Measurements from ENCODE around the gene CYP2R1. TPM values are rescaled to one million over a fixed set of nuclear protein-coding genes. Genes with fewer than 3 reads are reported as not detected.

CYP2R1 gene
- total and polyA plus RNA-seq, 2 of the 13 experiments (the other 11 are each of a cell fraction or from before 2014, with no cell fraction given), result 0.59 to 0.60 TPM

- TF ChIP-seq ZNF629 (CRISPR knock-in tag; conservative IDR thresholded peaks at IDR 0.05), result no peak
- no peak for TF ChIP-seq PTBP1 (IDR thresholded peaks at IDR 0.05; ENCODE audit: low read depth, low read length, poor library complexity, severe bottlenecking)
- TF ChIP-seq KLF16 (CRISPR knock-in tag; IDR thresholded peaks at IDR 0.05), result no peak
- no peak for TF ChIP-seq MAZ (IDR thresholded peaks at IDR 0.05; ENCODE audit: borderline replicate concordance, low read depth, low read length)
- no peak for TF ChIP-seq MAZ (CRISPR knock-in tag; IDR thresholded peaks at IDR 0.05; ENCODE audit: low read depth)
- TF ChIP-seq PRDM4 (CRISPR knock-in tag; IDR thresholded peaks at IDR 0.05; ENCODE audit: borderline replicate concordance), result no peak
- no peak for TF ChIP-seq ZZZ3 (CRISPR knock-in tag; IDR thresholded peaks at IDR 0.05; ENCODE audit: borderline replicate concordance)
- peak; percentile 67 for TF ChIP-seq ZBTB33 (CRISPR knock-in tag; IDR thresholded peaks at IDR 0.05)
- TF ChIP-seq MAF1 (CRISPR knock-in tag; IDR thresholded peaks at IDR 0.05; ENCODE audit: borderline replicate concordance), result no peak
- peak; percentile 96 for TF ChIP-seq ZNF777 (CRISPR knock-in tag; IDR thresholded peaks at IDR 0.05)
- TF ChIP-seq EED (CRISPR knock-in tag; IDR thresholded peaks at IDR 0.05), result no peak
- TF ChIP-seq ZNF407 (CRISPR knock-in tag; IDR thresholded peaks at IDR 0.05; ENCODE audit: not compliant biosample characterization), result no peak
- no peak for TF ChIP-seq TFDP2 (CRISPR knock-in tag; IDR thresholded peaks at IDR 0.05)
- TF ChIP-seq ZFY (CRISPR knock-in tag; IDR thresholded peaks at IDR 0.05), result 0 out of 2 replicates have a peak, but pooled peaks have one; percentile 38
Measured at GRCh38 chr11:14891143-14892035, 642 bp downstream of the CYP2R1 start (continued).

Measured in HepG2 (cell line).